Prostate gland (tissue), 2 donors: ENCODE data around the gene KMO.

Source experiments
- CTCF ChIP-seq, 4 experiments: fragments of 200-600 bp in 2 of 4; fragments of 450-650 bp in 2 of 4; sonication (generic) in 2 of 4; IDR thresholded peaks; 1 replicate in 3 of 4; 2 replicates in 1 of 4; pipeline ENCODE4 v1.5.1; 2016 to 2019; ENCODE audit warnings: antibody characterized with exemption in 4 of 4, mild to moderate bottlenecking in 2 of 4, moderate library complexity in 2 of 4
- POLR2A ChIP-seq: fragments of 450-650 bp; IDR thresholded peaks from one replicate; pipeline ENCODE4 v1.6.1; 2016; ENCODE audit warnings: antibody characterized with exemption, mild to moderate bottlenecking

- TF ChIP-seq CTCF (IDR thresholded peaks at IDR 0.05) (no peak), POLR2A (no peak)
Measured at GRCh38 chr1:241640867-241641622, 108.9 kb downstream of the KMO start.
